GM18868 (cell line): ENCODE measurements around the gene LRP5.
"Not testable (repeated sequence)": the region's sequence is repeated elsewhere in the genome, so short reads cannot be mapped to it uniquely, and the experiment has no call there.

Source experiments
- ATAC-seq: cut with Tn5 transposase; IDR thresholded peaks from one replicate; pipeline ENCODE4 v1.9.1; 2021; ENCODE audit warnings: mild to moderate bottlenecking, moderate library complexity; ENCODE audit not compliant: unreplicated experiment

LRP5 gene

DNA sequence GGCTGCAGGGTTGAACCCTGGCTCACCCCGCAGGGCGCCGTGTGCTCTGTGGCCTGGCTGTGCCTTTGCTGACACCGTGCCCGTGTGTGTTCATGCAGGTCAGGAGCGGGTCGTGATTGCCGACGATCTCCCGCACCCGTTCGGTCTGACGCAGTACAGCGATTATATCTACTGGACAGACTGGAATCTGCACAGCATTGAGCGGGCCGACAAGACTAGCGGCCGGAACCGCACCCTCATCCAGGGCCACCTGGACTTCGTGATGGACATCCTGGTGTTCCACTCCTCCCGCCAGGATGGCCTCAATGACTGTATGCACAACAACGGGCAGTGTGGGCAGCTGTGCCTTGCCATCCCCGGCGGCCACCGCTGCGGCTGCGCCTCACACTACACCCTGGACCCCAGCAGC, 101.2 kb downstream of the LRP5 start:
- no peak for ATAC-seq

DNA sequence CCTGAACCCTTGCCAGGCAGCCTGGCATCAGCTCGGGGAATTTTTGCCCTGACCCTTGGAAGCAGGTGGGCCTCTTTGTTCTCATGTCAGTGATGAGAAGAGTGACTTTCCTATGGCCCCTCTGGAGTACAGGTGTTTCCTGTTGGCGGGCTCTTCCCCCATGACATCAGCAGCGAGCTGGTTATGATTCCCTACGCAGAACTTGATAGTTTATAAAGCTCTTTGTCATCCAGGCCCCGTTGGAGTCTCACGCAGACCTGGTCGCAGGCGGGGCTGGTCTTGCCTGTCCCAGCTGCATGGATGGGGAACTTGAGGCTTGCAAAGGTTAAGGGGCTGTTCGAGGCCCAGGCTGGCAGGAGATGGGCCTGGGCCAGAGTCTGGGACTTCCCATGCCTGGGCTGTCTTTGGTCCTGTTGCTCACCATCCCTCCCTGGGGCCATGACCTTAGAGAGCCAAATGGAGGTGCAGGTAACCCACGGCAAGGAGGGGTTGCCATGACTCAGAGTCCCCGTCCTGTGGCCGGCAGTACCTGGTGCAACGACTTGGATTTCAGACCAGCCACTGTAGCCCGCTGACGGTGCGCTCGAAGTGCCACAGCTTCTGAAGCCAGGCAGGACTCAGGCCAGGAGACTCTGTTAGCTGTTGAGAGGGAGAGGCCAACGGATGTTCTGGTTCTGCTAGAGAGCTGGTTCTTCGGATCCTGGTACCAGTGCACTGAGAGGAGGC, 102.3 kb downstream of the LRP5 start:
- ATAC-seq: no peak

DNA sequence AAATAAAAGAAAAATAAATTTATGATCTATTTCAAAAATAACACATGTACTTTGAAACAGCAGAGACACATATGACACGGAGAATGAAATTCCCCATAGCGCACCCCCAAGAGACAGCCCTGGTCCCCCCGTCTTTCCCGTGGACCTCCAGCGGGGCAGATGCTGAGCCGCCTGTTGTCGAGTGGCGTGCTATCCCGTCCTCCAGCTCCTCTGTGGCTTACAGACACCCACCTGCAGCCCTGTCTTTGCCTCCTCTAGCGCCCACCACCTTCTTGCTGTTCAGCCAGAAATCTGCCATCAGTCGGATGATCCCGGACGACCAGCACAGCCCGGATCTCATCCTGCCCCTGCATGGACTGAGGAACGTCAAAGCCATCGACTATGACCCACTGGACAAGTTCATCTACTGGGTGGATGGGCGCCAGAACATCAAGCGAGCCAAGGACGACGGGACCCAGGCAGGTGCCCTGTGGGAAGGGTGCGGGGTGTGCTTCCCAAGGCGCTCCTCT, 103.7 kb downstream of the LRP5 start:
- no peak for ATAC-seq

DNA sequence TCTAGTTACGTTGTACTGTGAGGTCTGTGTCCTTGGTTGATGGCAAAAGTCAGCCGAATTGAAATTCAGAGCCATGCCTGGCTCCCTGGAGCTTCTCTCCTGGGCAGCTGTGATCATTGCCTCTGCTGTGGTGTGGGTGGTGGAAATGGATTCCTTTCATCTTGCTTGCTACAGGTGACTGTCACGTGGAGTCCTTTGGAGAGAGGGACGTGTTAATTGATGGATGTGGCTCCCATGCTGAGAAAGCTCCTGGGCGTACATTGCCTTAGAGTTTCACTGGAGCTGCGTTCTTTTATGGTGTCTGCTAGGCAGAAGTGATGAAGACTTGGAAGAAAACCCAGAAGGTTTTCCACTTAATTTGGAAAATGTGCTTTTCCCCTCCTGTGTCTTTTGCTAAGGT, 106.3 kb downstream of the LRP5 start:
- no peak for ATAC-seq

DNA sequence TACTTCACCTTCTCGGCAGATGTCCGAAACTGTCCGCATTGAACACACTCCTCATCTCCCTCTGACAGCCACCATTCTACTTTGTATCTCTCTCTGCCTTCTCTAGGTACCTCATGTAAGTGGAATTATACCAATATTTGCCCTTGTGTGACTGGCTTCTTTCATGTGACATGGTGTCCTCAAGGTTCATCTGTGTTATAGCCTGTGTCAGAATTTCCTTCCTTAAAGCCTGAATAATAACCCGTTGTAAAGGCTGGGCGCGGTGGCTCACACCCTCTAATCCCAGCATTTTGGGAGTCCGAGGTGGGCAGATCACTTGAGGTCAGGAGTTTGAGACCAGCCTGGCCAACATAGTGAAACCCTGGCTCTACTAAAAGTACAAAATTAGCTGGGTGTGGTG, 107.8 kb downstream of the LRP5 start:
- ATAC-seq: no peak

DNA sequence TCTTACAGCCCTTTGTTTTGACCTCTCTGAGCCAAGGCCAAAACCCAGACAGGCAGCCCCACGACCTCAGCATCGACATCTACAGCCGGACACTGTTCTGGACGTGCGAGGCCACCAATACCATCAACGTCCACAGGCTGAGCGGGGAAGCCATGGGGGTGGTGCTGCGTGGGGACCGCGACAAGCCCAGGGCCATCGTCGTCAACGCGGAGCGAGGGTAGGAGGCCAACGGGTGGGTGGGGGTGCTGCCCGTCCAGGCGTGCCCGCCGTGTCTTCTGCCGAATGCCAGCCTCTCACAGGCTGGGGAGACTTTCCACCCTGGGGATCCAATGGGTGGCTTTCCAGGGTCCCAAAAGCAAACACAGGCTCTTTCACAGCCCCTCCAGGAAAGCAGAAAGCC, 111.1 kb downstream of the LRP5 start:
- no peak for ATAC-seq

DNA sequence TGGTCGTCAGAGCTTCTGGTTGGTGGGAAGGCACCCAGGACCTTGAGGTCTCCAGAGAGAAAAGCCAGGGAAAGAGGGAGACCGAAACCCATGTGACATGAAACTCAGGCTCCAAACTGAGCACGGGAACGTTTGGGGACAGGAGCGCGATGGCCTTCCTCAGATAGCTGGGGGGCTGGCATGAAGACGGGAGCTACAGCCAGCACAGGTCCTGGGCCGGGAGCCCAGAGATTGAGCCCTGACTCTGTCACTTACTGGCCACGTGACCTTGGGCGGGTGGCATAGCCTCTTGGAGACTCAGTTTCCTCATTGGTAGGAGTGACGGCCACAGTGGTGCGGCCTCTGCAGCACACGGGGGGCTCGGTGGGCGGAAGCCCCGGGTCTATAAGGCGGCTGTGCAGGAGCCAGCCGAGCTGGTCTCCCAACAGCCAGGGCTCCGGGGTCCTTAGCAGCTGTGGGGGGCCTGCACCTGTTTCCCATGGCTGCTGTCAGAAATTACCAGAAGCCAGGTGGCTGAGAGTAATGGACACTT, 111.8 kb downstream of the LRP5 start:
- no peak for ATAC-seq

DNA sequence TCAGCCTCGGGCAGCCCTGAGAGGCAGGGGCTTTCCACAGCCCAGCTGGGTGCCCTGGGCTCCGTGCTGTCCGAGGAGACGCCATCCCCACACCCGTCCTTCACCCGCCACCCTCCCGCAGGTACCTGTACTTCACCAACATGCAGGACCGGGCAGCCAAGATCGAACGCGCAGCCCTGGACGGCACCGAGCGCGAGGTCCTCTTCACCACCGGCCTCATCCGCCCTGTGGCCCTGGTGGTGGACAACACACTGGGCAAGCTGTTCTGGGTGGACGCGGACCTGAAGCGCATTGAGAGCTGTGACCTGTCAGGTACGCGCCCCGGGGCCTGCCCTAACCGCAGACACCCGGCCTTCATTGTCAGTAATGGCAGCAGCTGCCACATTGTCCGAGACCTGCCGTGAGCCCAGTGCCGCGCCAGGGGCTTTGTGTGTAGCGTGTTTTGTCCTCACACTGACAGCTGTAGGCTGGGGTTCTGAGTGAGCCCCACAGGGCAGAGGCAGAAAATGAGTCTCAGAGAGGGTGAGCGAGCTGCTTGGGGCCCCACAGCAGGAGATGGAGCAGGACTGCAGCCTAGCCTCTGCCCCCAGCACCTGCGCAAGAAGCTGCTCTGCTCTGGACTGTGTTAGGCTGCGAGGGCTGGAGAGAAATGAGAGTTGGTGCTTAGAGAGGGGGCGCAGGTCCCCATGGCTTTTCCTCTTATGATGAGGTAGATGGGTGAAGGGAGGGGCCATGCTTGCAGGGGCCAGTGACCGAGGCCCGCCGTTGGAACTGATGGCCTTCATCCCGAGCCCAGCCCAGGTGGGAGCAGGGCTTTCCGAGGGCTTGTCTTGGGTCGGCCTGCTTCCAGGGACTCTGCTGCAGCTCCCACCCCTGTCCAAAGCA, 112.8 kb downstream of the LRP5 start:
- ATAC-seq: no peak

DNA sequence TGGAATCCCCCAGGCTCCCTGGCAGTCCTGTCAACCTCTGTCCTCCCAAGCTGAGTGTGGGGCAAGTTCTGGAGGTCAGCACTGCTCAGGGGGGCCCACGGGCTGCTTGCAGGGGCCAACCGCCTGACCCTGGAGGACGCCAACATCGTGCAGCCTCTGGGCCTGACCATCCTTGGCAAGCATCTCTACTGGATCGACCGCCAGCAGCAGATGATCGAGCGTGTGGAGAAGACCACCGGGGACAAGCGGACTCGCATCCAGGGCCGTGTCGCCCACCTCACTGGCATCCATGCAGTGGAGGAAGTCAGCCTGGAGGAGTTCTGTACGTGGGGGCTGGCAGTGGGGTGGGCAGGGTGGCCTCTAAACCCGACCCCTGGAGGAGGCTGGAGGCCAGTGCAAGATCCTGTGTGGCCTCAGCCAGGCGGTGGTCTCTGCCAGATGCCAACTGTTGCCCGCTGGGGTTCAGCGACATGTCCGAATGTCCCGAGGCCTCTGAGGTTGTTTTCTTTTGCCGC, 113.5 kb downstream of the LRP5 start:
- ATAC-seq: no peak

DNA sequence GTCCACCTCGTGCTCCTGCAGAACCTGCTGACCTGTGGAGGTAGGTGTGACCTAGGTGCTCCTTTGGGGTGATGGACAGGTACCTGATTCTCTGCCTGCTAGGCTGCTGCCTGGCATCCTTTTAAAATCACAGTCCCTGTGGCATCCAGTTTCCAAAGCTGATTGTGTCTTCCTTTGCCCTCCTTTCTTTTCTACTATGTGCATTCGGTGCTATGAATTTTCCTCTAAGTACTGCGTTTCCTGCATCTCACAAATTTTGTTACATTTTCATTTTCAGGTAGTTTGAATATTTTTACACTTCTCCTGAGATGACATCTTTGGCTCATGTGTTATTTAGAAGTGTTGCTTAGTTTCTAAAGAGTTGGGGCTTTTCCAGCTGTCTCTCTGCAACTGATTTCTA, 117.3 kb downstream of the LRP5 start:
- no peak for ATAC-seq

DNA sequence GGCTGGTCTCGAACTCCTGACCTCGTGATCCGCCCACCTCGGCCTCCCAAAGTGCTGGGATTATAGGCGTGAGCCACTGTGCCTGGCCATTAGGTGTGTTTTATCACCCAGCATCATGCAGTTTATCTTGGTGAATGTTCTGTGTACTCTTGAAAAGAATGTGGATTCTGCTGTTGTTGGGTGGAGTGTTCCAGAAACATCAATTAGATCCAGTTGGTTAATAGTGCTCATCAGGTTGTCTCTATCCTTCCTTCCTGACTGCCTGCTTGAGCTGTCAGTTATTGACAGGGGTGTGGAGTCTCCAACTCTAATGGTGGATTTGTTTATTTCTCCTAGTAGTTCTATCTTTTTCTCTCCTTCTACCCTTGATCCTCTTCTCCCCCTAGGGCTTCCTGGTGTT, 118.0 kb downstream of the LRP5 start:
- no peak for ATAC-seq

DNA sequence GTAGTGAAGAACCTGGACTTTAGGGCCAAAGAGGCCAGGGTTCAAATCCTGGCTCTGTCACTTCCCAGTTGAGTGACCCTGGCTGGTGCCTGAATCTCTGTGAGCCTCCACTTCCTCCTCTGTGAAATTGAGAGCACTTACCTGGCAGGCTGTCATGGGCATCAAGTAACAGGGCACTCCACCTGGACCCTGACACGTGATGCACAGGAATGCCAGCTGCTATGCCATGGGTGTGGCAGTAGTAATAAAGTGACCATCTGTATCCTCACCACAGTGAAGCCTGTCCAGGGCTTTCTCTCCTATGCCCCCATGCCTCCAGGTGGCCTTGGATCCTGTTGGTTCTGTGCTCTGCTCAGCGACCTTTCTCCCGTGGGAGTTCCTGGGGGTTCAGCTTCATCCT, 118.4 kb downstream of the LRP5 start:
- no peak for ATAC-seq

DNA sequence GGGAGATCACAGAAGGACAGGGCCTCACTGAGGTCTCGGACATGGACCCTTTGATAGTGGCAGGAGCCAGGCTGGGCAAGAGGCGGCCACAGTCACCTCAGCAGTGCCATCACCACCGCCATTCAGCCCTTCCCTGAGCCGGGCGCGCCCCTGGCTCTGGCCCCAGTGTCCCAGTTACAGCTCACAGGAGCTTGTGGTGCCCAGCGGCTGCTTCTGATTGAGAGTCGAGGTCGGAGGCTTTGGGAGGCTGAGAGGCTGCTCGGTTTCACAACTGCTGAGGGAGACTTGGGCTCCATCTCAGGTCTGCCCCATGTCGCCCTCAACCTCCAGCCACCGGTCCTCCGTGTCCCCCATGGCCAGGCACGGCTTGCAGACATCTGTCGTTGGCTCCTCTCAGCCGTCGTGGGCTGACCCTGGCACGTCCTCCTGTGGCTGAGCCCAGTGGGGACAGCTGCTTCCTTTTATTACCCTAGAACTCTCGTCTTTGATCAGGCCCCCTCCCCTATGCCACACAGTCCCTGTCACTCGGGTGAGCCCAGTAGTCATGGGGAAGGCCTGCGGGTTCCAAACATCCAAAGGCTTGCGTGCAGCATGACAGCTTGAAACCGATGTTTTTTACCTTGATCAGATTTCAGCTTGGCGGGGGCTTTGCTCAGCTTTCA, 119.7 kb downstream of the LRP5 start:
- ATAC-seq: no peak

DNA sequence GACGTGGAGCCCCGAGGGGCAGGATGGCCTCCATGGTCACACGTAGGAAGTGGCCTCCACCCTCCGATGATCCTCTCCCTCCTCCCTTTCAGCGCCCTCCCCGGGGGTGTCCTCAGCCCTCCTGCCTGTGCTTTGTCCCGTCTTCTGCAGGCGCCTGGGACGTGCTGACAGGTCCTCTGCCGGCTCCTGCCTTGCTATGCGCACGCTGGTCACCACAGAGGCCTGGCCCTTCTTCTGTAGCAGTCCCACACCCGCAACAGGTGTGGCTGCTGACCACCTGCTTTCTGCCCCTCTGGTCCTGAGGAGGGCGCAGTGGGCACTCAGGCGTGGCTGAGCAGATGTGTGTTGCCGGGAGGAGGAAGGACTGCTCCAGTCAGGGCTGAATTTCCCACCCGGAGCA, 120.5 kb downstream of the LRP5 start:
- no peak for ATAC-seq

DNA sequence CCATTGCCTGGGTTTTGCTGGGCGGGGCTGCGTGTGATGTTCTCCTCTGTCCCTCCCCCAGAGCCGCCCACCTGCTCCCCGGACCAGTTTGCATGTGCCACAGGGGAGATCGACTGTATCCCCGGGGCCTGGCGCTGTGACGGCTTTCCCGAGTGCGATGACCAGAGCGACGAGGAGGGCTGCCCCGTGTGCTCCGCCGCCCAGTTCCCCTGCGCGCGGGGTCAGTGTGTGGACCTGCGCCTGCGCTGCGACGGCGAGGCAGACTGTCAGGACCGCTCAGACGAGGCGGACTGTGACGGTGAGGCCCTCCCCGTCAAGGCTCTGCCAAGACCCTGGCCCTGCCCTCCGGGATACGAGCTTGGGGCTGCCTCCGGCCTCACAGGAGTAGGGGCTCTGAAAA, 121.2 kb downstream of the LRP5 start:
- no peak for ATAC-seq

DNA sequence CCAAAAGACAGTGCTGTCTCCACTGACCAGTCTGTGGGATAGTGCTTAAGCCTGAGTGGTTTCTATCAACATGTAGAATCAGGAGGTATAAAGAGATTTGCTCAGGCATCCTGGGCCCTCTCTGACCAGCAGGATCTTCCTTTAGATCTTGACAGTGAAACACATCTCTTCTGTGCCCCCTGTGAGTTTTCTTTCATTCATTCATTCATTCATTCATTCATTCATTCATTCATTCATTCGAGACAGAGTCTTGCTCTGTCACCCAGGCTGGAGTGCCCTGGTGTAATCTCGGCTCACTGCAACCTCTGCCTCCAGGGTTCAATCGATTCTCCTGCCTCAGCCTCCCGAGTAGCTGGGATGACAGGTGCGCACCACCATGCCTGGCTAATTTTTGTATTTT, 121.8 kb downstream of the LRP5 start:
- not testable (repeated sequence) for ATAC-seq

DNA sequence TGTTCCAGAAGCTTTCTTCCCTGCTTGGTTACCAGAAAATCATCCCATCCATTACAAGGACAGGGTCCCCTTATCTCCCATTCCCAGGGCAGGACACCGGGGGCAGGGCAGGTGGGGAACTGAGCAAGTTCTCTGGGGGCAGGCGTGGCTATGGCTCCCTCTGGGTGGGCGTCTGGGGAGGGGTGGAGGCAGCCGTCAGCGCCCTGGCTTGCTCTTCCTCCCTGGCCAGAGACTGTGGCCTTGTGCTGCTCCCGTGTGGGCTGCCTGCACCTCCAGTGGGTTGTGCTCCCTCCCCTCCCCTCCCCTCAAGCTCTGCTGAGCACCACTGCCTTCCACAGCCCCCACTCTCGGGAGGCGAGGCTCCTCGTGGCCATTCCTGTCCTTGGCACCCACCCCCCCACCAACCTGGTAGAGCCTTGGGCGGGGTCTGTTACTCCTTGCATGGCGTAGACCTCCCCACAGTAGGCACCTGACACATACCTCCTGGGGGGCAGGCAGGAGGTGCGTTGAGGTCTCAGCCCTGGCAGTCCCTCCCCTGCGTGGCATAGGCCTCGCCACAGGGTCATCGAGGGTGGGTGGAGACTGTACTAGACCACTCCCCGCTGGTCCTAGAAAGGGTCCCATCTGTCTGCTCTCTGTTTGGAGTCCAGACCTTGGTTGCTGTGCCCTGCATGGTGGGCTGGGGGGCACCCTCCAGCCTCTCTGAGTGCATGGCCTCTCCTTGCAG, 123.9 kb downstream of the LRP5 start:
- no peak for ATAC-seq

DNA sequence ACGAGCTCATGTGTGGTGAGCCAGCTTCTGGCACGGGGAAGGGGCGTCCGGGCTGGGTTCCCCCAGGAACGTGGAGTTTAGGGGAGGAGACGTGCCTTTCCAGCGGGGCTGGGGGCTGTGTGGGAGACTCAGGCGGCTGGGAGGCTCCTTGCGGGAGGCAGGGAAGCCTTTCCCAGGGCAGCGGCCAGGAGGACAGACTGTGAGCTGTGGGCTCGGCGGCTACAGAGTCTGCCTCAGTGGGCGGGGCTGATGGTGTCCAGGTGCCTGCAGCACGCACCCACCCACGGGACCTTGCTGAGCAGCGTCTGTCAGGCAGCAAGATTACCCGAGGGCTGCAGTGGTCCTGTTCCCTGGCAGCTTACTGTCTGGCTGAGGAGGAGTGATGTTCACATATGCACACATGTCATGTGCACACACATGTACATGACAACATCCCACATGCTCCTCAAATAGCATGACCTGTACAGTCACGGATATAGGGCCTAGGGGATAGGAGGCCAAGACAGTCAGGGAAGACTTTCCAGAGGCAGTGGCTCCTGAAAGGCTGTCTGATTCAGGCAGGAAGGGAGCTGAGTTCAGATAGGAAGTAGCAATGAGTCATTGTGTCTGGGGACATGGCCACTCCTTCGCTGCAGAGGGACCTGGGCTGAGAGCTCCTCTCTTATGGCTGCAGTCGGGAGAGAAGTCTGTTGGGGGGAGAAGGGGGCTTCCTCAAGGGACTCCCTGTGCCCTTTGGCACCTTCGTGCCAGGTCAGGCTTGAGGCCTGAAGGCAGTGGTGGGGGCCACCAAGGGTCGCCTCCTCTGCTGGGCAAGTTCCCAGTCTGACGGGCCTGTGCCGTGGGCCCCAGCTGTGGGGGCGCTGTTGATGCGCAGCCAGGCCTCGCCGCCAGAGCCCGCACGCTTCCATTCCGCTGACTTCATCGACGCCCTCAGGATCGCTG, 124.9 kb downstream of the LRP5 start:
- no peak for ATAC-seq

DNA sequence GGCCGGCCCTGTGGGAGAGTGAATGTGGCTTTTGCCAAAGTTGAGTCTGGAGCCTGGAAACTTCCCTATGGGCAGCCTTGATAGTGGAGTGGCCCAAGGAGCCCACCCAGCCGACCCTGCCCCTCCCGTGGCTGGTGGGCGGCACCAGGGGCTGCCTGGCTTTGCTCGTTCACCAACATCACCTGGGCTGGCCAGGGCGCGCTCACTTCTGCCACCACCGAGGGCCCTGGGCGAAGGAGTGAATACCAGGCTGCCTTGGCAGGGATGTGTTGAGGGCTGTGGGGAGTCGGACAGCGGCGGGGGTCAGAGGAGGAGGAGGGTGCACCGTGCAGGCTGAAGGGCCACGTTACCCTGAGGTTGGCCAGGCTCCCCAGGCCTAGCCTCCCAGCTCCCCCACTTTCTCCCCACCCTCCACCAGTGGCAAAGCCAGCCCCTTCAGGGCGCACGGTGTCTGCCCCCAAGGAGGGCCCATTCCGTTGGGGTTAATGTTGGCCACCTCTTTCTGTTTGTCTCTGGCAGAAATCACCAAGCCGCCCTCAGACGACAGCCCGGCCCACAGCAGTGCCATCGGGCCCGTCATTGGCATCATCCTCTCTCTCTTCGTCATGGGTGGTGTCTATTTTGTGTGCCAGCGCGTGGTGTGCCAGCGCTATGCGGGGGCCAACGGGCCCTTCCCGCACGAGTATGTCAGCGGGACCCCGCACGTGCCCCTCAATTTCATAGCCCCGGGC, 125.7 kb downstream of the LRP5 start:
- ATAC-seq: no peak
